HEK293 (cell line): Measurements from ENCODE around the gene DNHD1.

Experiments
- BCL11B ChIP-seq: fragments of 450-650 bp; formaldehyde crosslinking; IDR thresholded peaks from 2 replicates; pipeline ENCODE4 v1.5.1; 2016; ENCODE audit warnings: low read depth, missing biosample characterization, missing genetic modification characterization
- TCF7L2 ChIP-seq: IDR thresholded peaks from 2 replicates; pipeline ENCODE4 v1.6.1; 2011; ENCODE audit warnings: low read depth, mild to moderate bottlenecking, inconsistent platforms, low read length, moderate library complexity, borderline replicate concordance
- YY1 ChIP-seq: fragments of 450-650 bp; formaldehyde crosslinking; IDR thresholded peaks from 2 replicates; pipeline ENCODE4 v1.5.1; 2018; ENCODE audit warnings: missing biosample characterization, missing genetic modification characterization
- ZBTB7A ChIP-seq: fragments of 450-650 bp; formaldehyde crosslinking; IDR thresholded peaks from 2 replicates; pipeline ENCODE4 v1.5.1; 2016; ENCODE audit warnings: low read depth, missing biosample characterization, missing genetic modification characterization
- ZBTB8A ChIP-seq: fragments of 450-650 bp; formaldehyde crosslinking; IDR thresholded peaks from 2 replicates; pipeline ENCODE4 v1.5.1; 2016; ENCODE audit warnings: missing biosample characterization, missing genetic modification characterization
- ZFP41 ChIP-seq: fragments of 450-650 bp; formaldehyde crosslinking; IDR thresholded peaks from 2 replicates; pipeline ENCODE4 v1.5.1; 2016; ENCODE audit warnings: missing biosample characterization, missing genetic modification characterization, borderline replicate concordance
- ZNF155 ChIP-seq: fragments of 450-650 bp; formaldehyde crosslinking; IDR thresholded peaks from 2 replicates; pipeline ENCODE4 v1.5.1; 2016; ENCODE audit warnings: missing biosample characterization, missing genetic modification characterization
- ZNF2 ChIP-seq: fragments of 450-650 bp; formaldehyde crosslinking; IDR thresholded peaks from 2 replicates; pipeline ENCODE4 v1.5.1; 2016; ENCODE audit warnings: missing biosample characterization, missing genetic modification characterization
- ZNF274 ChIP-seq, 2 experiments: fragments of 200-500 bp in 1 of 2; fragments of 450-650 bp in 1 of 2; sonication (Bioruptor generic) in 1 of 2; formaldehyde crosslinking in 1 of 2; IDR thresholded peaks; 2 replicates each; pipeline versions ENCODE4 v1.5.1 to v1.6.1; 2014 to 2016; ENCODE audit warnings: borderline replicate concordance in 1 of 2, inconsistent platforms in 1 of 2, low read length in 1 of 2, missing biosample characterization in 1 of 2, missing genetic modification characterization in 1 of 2
- ZNF335 ChIP-seq: fragments of 450-650 bp; formaldehyde crosslinking; conservative IDR thresholded peaks from 2 replicates; pipeline ENCODE4 v1.5.1; 2016; ENCODE audit warnings: missing biosample characterization, missing genetic modification characterization
- ZNF747 ChIP-seq: fragments of 450-650 bp; formaldehyde crosslinking; IDR thresholded peaks from 2 replicates; pipeline ENCODE4 v1.5.1; 2016; ENCODE audit warnings: missing biosample characterization, missing genetic modification characterization
- TF ChIP-seq, protein P1 (sequence below): fragments of 450-650 bp; formaldehyde crosslinking; IDR thresholded peaks from 2 replicates; pipeline ENCODE4 v1.5.1; 2017; ENCODE audit warnings: missing biosample characterization, missing genetic modification characterization
- TF ChIP-seq, protein P2 (sequence below): fragments of 450-650 bp; formaldehyde crosslinking; IDR thresholded peaks from 2 replicates; pipeline ENCODE4 v1.5.1; 2016; ENCODE audit warnings: missing biosample characterization, missing genetic modification characterization

DNA sequence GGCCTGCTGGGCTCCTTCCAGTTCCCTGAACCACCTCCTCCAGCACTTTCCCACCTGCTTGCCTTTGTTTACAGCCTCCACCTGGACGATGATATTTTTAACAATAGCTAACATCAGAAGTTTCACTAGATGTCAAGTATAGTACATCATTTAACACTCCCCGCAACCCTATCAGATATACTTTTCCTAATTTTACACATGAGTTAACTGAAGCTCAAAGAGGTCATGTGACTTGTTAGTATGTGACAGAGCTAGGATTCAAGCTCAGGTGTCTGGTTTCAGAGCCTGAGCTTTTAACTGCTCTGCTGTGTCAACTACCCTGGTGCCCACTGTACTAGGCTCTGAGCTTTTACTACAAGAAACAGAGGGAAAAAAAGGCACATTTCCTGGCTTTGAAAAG lies 42.0 kb upstream of the DNHD1 start:
- TF ChIP-seq, protein P1, sequence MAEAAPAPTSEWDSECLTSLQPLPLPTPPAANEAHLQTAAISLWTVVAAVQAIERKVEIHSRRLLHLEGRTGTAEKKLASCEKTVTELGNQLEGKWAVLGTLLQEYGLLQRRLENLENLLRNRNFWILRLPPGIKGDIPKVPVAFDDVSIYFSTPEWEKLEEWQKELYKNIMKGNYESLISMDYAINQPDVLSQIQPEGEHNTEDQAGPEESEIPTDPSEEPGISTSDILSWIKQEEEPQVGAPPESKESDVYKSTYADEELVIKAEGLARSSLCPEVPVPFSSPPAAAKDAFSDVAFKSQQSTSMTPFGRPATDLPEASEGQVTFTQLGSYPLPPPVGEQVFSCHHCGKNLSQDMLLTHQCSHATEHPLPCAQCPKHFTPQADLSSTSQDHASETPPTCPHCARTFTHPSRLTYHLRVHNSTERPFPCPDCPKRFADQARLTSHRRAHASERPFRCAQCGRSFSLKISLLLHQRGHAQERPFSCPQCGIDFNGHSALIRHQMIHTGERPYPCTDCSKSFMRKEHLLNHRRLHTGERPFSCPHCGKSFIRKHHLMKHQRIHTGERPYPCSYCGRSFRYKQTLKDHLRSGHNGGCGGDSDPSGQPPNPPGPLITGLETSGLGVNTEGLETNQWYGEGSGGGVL: no peak
- no peak for TF ChIP-seq ZNF335 (tag by site-specific recombination)
- TF ChIP-seq ZBTB7A: no peak
- no peak for TF ChIP-seq ZNF2 (tag by site-specific recombination)
- no peak for TF ChIP-seq ZBTB8A (tag by site-specific recombination)
- no peak for TF ChIP-seq ZNF747 (tag by site-specific recombination)
- no peak for TF ChIP-seq ZNF155 (tag by site-specific recombination)
- no peak for TF ChIP-seq BCL11B (tag by site-specific recombination)
- TF ChIP-seq TCF7L2: no peak
- TF ChIP-seq YY1 (tag by site-specific recombination): no peak
- TF ChIP-seq, protein P2, sequence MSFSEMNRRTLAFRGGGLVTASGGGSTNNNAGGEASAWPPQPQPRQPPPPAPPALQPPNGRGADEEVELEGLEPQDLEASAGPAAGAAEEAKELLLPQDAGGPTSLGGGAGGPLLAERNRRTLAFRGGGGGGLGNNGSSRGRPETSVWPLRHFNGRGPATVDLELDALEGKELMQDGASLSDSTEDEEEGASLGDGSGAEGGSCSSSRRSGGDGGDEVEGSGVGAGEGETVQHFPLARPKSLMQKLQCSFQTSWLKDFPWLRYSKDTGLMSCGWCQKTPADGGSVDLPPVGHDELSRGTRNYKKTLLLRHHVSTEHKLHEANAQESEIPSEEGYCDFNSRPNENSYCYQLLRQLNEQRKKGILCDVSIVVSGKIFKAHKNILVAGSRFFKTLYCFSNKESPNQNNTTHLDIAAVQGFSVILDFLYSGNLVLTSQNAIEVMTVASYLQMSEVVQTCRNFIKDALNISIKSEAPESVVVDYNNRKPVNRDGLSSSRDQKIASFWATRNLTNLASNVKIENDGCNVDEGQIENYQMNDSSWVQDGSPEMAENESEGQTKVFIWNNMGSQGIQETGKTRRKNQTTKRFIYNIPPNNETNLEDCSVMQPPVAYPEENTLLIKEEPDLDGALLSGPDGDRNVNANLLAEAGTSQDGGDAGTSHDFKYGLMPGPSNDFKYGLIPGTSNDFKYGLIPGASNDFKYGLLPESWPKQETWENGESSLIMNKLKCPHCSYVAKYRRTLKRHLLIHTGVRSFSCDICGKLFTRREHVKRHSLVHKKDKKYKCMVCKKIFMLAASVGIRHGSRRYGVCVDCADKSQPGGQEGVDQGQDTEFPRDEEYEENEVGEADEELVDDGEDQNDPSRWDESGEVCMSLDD (tag by site-specific recombination): no peak
- no peak for TF ChIP-seq ZNF274 (IDR thresholded peaks at IDR 0.05; ENCODE audit: low read length)
- no peak for TF ChIP-seq ZNF274 (tag by site-specific recombination; IDR thresholded peaks at IDR 0.05; ENCODE audit: borderline replicate concordance)
- TF ChIP-seq ZFP41 (tag by site-specific recombination): no peak
